Ovary (tissue), 9 donors: ENCODE data around the gene SLC39A11. TPM values are rescaled to one million over a fixed set of nuclear protein-coding genes. Genes with fewer than 3 reads are reported as not detected.
"Not testable (repeated sequence)": the region's sequence is repeated elsewhere in the genome, so short reads cannot be mapped to it uniquely, and the experiment has no call there.

Experiments used
- DNase-seq, 5 donors: peaks; one replicate each; pipeline ENCODE4 v3.0.0-alpha.2; 2019 to 2020
- H3K27ac ChIP-seq, 2 donors: fragments of 200-600 bp; one replicate each; pipeline versions ENCODE4 v1.5.1 to v1.8.0; 2019 to 2022
- H3K27me3 ChIP-seq: fragments of 200-600 bp; one replicate; pipeline ENCODE4 v1.8.0; 2022
- H3K36me3 ChIP-seq: fragments of 200-600 bp; sonication (generic); one replicate; pipeline ENCODE4 v1.5.1; 2019
- H3K4me1 ChIP-seq: one replicate; pipeline ENCODE4 v1.8.1; 2013; ENCODE audit warnings: mild to moderate bottlenecking, moderate library complexity; ENCODE audit not compliant: insufficient read depth
- H3K4me3 ChIP-seq: fragments of 200-600 bp; sonication (generic); one replicate; pipeline ENCODE4 v1.5.1; 2017
- H3K9me3 ChIP-seq, 2 donors: fragments of 200-600 bp in 1 of 2; sonication (generic) in 1 of 2; one replicate each; pipeline versions ENCODE4 v1.5.1 to v1.8.1; 2013 to 2019; ENCODE audit warnings: mild to moderate bottlenecking in 1 of 2, moderate library complexity in 1 of 2
- CTCF ChIP-seq, 3 donors: fragments of 450-650 bp in 2 of 3; fragments of 200-600 bp in 1 of 3; IDR thresholded peaks; one replicate each; pipeline versions ENCODE4 v1.5.1 to v1.8.0; 2016 to 2022; ENCODE audit warnings: antibody characterized with exemption in 3 of 3, mild to moderate bottlenecking in 1 of 3
- EP300 ChIP-seq: sonication (generic); formaldehyde crosslinking; IDR thresholded peaks from one replicate; pipeline ENCODE4 v1.6.1; 2017; ENCODE audit warnings: antibody characterized with exemption
- POLR2A ChIP-seq: fragments of 450-650 bp; IDR thresholded peaks from one replicate; pipeline ENCODE4 v1.6.1; 2017; ENCODE audit warnings: antibody characterized with exemption, mild to moderate bottlenecking, moderate library complexity
- WGBS, 3 donors: extraction: QIAGEN DNeasy Blood & Tissue Kit in 1 of 3; methylation state at CpG; one replicate each; pipeline versions ENCODE4 v1.1.5 to v1.1.7; 2013 to 2017; 5-methylcytosine and 5-hydroxymethylcytosine counted together
- intact Hi-C, 4 donors: fragments of 100-400 bp; cut with DNase I; formaldehyde crosslinking; loops; one replicate each; pipeline versions ENCODE4 v1.11.0 to v1.15.1; 2022 to 2023
- polyA plus RNA-seq, 2 donors: library from polyadenylated mRNA; stranded (reverse); fragments of 200-250 nt in 1 of 2; fragments of 350-450 nt in 1 of 2; fragmentation: Illumina TruSeq in 1 of 2; extraction: RNeasy Lipid Tissue Mini Kit (QIAGEN cat#74804) in 1 of 2; gene quantifications; one replicate each; pipeline ENCODE4 v1.2.3, GENCODE V29; 2013 to 2014
- total RNA-seq, 7 donors: library from RNA; depleted of rRNA in 2 of 7; stranded (reverse); fragments of >200 nt in 2 of 7; fragmentation: NEBNext Ultra II Directional in 3 of 7; extraction: Animal tissue kit (Norgen Biotek cat#: 25700) in 3 of 7; gene quantifications; one replicate each; pipeline versions ENCODE4 v1.1.0 to v1.2.4, GENCODE V29; 2016 to 2023
- donor health status: DM: no; HTN: no; CAD: no; lungs with moderate emphysema.
- donor health status: DM: no; HTN: no; CAD: no.
- donor health status: Bipolar disorder and iron deficiency.
- donor health status: DM: yes; HTN: yes; CAD: no.
- donor health status: DM: no; HTN: no; CAD: no.
- donor health status: DM: yes; HTN: yes; CAD: no.

Gene SLC39A11
- total and polyA plus RNA-seq, 9 donors, result 4.0 to 21.2 (median 10.1) TPM

- TF ChIP-seq EP300 (no peak), CTCF (IDR thresholded peaks at IDR 0.05) (no peak), POLR2A (no peak)
- H3K27ac ChIP-seq, result no peak overlapping the region
- 69 to 81% (median 77%) methylated on average over 4 of the region's 4 CpGs for WGBS, 3 donors
- no peak for DNase-seq
- H3K27me3 ChIP-seq, result no peaks in the 10 kb centered on the region
- H3K4me1 ChIP-seq, result no peaks in the 10 kb centered on the region
- no peaks in the 10 kb centered on the region for H3K36me3 ChIP-seq
- intact Hi-C loops, result no loop called here
- peaks cover 0 to 3% of the 10 kb centered on the region in 2 donors for H3K9me3 ChIP-seq
- H3K4me3 ChIP-seq, result no peak overlapping the region
Measured at GRCh38 chr17:72643575-72644216, 448.8 kb downstream of the SLC39A11 start.

DNA sequence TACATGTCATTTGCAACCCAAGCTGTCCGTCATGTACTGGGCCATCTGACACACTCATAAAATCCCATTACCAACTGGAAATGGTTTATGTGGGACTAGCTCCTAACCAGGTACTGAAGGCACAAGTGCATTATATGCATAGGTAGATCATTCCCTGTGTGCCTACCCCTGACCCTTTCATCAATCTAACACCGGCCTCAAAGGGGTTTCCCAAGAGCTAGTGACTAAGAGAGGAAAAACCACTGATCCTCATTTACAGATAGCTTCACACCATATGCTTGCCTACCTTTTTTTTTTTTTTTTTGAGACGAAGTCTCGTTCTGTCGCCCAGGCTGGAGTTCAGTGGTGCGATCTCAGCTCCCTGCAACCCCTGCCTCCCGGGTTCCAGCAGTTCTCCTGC, 449.8 kb downstream of the SLC39A11 start:
- intact Hi-C loops, result no loop called here
- 86 to 93% (median 92%) methylated on average over 7 of the region's 7 CpGs for WGBS, 3 donors
- no peaks in the 10 kb centered on the region for H3K4me1 ChIP-seq
- DNase-seq, result no peak
- TF ChIP-seq POLR2A (no peak), CTCF (IDR thresholded peaks at IDR 0.05) (no peak), EP300 (no peak)
- no peak overlapping the region for H3K27ac ChIP-seq
- no peak overlapping the region for H3K4me3 ChIP-seq
- no peaks in the 10 kb centered on the region for H3K36me3 ChIP-seq
- H3K9me3 ChIP-seq, result peaks cover 0 to 3% of the 10 kb centered on the region in 2 donors
- no peaks in the 10 kb centered on the region for H3K27me3 ChIP-seq

GRCh38 chr17:72640415-72641165, 451.9 kb downstream of the SLC39A11 start:
- H3K36me3 ChIP-seq, result no peaks in the 10 kb centered on the region
- no peak overlapping the region for H3K4me3 ChIP-seq
- DNase-seq, result no peak
- H3K9me3 ChIP-seq, result peaks cover 0 to 3% of the 10 kb centered on the region in 2 donors
- no peaks in the 10 kb centered on the region for H3K27me3 ChIP-seq
- intact Hi-C loops, result no loop called here
- TF ChIP-seq POLR2A (no peak), CTCF (IDR thresholded peaks at IDR 0.05) (no peak), EP300 (no peak)
- WGBS, 3 donors, result 11 to 31% (median 26%) methylated on average over 30 to 61 of the region's 61 CpGs
- no peaks in the 10 kb centered on the region for H3K4me1 ChIP-seq
- H3K27ac ChIP-seq, result no peak overlapping the region

- no peaks in the 10 kb centered on the region for H3K4me1 ChIP-seq
- 82 to 91% (median 84%) methylated on average over 7 of the region's 7 CpGs for WGBS, 3 donors
- peaks cover 0 to 3% of the 10 kb centered on the region in 2 donors for H3K9me3 ChIP-seq
- TF ChIP-seq POLR2A (no peak), CTCF (IDR thresholded peaks at IDR 0.05) (no peak), EP300 (no peak)
- H3K27me3 ChIP-seq, result no peaks in the 10 kb centered on the region
- DNase-seq, result no peak
- intact Hi-C loops, result no loop called here
- H3K36me3 ChIP-seq, result no peaks in the 10 kb centered on the region
- H3K4me3 ChIP-seq, result no peak overlapping the region
- no peak overlapping the region for H3K27ac ChIP-seq
Measured at GRCh38 chr17:72639711-72640110, 452.8 kb downstream of the SLC39A11 start.

GRCh38 chr17:72638932-72639331, 453.6 kb downstream of the SLC39A11 start:
- H3K4me3 ChIP-seq, H3K4me1 ChIP-seq, H3K36me3 ChIP-seq, H3K9me3 ChIP-seq, DNase-seq, H3K27ac ChIP-seq, H3K27me3 ChIP-seq, intact Hi-C loops: not testable (repeated sequence)
- WGBS, 3 donors, result 93 to 96% (median 95%) methylated on average over 3 of the region's 3 CpGs
